ENCODE measurements around the gene USP36. TPM values are rescaled to one million over a fixed set of nuclear protein-coding genes. Genes with fewer than 3 reads are reported as not detected.
A peak's percentile ranks its signal among the peaks of the same experiment; 100 is the strongest.

The USP36 gene
- total and polyA plus RNA-seq, 9 of the 15 experiments (the other 6 are each of a cell fraction or from before 2014, with no cell fraction given) = 6.4 to 72.8 (median 22.5) TPM

GRCh38 chr17:78787444-78787843, 53.2 kb downstream of the USP36 start (continued):
- TF ChIP-seq MNT (conservative IDR thresholded peaks at IDR 0.05) (no peak), POLR2G (IDR thresholded peaks at IDR 0.05; ENCODE audit: low read depth, low read length) (no peak), SMARCA4 (IDR thresholded peaks at IDR 0.05) (peak; percentile 61), ZNF347 (CRISPR knock-in tag; IDR thresholded peaks at IDR 0.05; ENCODE audit: low read depth) (no peak), RNF219 (CRISPR knock-in tag; IDR thresholded peaks at IDR 0.05) (no peak), ARNT (IDR thresholded peaks at IDR 0.05) (no peak)

- intact Hi-C loops (cut with micrococcal nuclease) = no loop called here
- no peaks in the 10 kb centered on the region; the same call in 1 of the 2 replicates for H4K20me1 ChIP-seq (replicated peaks; ENCODE audit: control insufficient read depth, insufficient read depth, low read length)
- no peaks in the 10 kb centered on the region for H3K36me3 ChIP-seq (ENCODE audit: control insufficient read depth, insufficient read depth, low read length)
- no TSS peak for BruUV-seq (replicated peaks)
- H3K9me3 ChIP-seq (replicated peaks; ENCODE audit: control insufficient read depth, insufficient read depth, low read depth, low read length) = no peaks in the 10 kb centered on the region
- H3K4me2 ChIP-seq (ENCODE audit: insufficient read depth, low read length) = no peak overlapping the region
- no peak overlapping the region for H3K9ac ChIP-seq (ENCODE audit: insufficient read depth in 1 of 2, low read depth in 2 of 2, low read length in 2 of 2)
- ATAC-seq (no peak), FAIRE-seq (no peak), DNase-seq (ENCODE audit: extremely low read depth in 1 of 4, low spot score in 3 of 4) (no peak)
- no peaks in the 10 kb centered on the region for H3K27me3 ChIP-seq (ENCODE audit: control insufficient read depth in 2 of 2, insufficient read depth in 2 of 2, low read length in 2 of 2)
- H3K4me3 ChIP-seq = no peak overlapping the region
- POLR2A ChIA-PET = interaction anchor here (0.6 to 2.7 kb wide), 8 partner anchors 9 to 1842 kb away, joined by 3 to 16 read pairs (median 4); no protein-coding TSS in a partner anchor
- peaks cover 4% of the 10 kb centered on the region for H3K9me1 ChIP-seq (ENCODE audit: control insufficient read depth, insufficient read depth, low read length)
- TF ChIP-seq HDAC6 (IDR thresholded peaks at IDR 0.05; ENCODE audit: low read depth, low read length) = no peak
- H3K79me2 ChIP-seq (ENCODE audit: control insufficient read depth, insufficient read depth, low read length) = peaks cover 16% of the 10 kb centered on the region
- in situ Hi-C loops (cut with MboI) = no loop called here
- H3K27ac ChIP-seq (ENCODE audit: extremely low read depth, low read depth, low read length) = peak overlapping the region; percentile 94; the same call in 2 of the 3 replicates
- H3K4me1 ChIP-seq (replicated peaks in 1 of 2; ENCODE audit: control insufficient read depth in 2 of 2, insufficient read depth in 2 of 2, low read length in 2 of 2) = peaks cover 36 to 58% of the 10 kb centered on the region in 2 experiments
- no peak overlapping the region for H2AFZ ChIP-seq (ENCODE audit: low read depth, low read length)
- CTCF ChIA-PET (ENCODE audit: low intra/inter-chr PET ratio) = no interaction called here
- WGBS (ENCODE audit: insufficient coverage, low coverage, missing lambda C conversion rate) = 90% methylated on average over 1 of the region's 1 CpG
These were observed 55.0 kb downstream of the USP36 start for GRCh38 chr17:78785663-78786057.

Measured in K562 (cell line).